Calu3 (cell line): Measurements from ENCODE around the gene CDH18. TPM values are rescaled to one million over a fixed set of nuclear protein-coding genes. Genes with fewer than 3 reads are reported as not detected.

Experiments
- BruUV-seq: library from RNA; stranded (reverse); fragments of 400-500 nt; replicated peaks from 2 replicates; lab custom pipeline; 2021; lab: Mats Ljungman, UMichigan
- CTCF ChIA-PET: fragments of 300-600 bp; sonication (Branson Sonifier 250); formaldehyde crosslinking; loops from one replicate; lab custom pipeline; 2022; ENCODE audit warnings: antibody characterized with exemption; lab: Charles Lee
- DNase-seq: peaks from one replicate; pipeline ENCODE4 v3.0.0; 2022
- H3K27ac Mint-ChIP-seq: one replicate; pipeline ENCODE4 v1.8.0; 2022; ENCODE audit warnings: mixed read lengths; ENCODE audit not compliant: unreplicated experiment
- H3K27me3 Mint-ChIP-seq: one replicate; pipeline ENCODE4 v1.8.0; 2022; ENCODE audit warnings: mixed read lengths; ENCODE audit not compliant: unreplicated experiment
- H3K36me3 Mint-ChIP-seq: one replicate; pipeline ENCODE4 v1.8.0; 2022; ENCODE audit warnings: mild to moderate bottlenecking, moderate library complexity, mixed read lengths; ENCODE audit not compliant: insufficient read depth, unreplicated experiment
- H3K4me1 Mint-ChIP-seq: one replicate; pipeline ENCODE4 v1.8.0; 2022; ENCODE audit warnings: mild to moderate bottlenecking, low read depth, mixed read lengths; ENCODE audit not compliant: unreplicated experiment
- H3K4me3 Mint-ChIP-seq: one replicate; pipeline ENCODE4 v1.8.0; 2022; ENCODE audit warnings: mild to moderate bottlenecking, low read depth, moderate library complexity, mixed read lengths; ENCODE audit not compliant: unreplicated experiment
- H3K9me3 Mint-ChIP-seq: one replicate; pipeline ENCODE4 v1.8.0; 2022; ENCODE audit warnings: low read depth, mixed read lengths; ENCODE audit not compliant: unreplicated experiment
- intact Hi-C: fragments of 100-400 bp; cut with micrococcal nuclease; formaldehyde crosslinking; loops from one replicate; pipeline ENCODE4 v1.10.0; 2022; ENCODE audit not compliant: unreplicated experiment
- total RNA-seq: library from RNA; stranded (reverse); gene quantifications from 2 replicates; pipeline ENCODE4 v1.2.3, GENCODE V29; 2022
- TF ChIP-seq, protein P1 (sequence below): fragments of 200-600 bp; IDR thresholded peaks from one replicate; pipeline ENCODE4 v1.8.0; 2022; ENCODE audit warnings: antibody characterized with exemption; ENCODE audit not compliant: unreplicated experiment

The CDH18 gene
- total RNA-seq, 1 experiment from 2014 or later = not detected

DNA sequence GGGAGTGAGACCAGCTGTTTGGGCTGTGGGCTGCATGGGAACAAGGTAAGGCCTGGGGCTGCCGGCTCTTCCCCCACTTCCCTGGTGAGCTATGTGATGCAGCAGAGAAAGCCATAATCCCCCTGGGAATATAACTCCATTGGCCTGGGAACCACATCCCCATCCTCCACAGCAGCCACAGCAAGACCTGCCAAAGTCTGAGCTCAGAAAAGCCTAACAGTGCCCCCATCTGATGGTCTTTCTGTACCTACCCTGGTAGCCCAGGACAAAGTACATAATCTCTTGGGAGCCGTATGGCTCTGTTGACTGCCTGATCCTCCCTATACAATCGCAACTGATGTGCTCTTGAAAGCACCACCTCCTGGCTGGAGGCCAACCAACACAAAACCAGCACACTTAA, 432.6 kb downstream of the CDH18 start:
- Mint-ChIP-seq H3K27me3 (no peaks in the 10 kb centered on the region), H3K27ac (no peak overlapping the region), H3K36me3 (no peaks in the 10 kb centered on the region), H3K4me1 (no peaks in the 10 kb centered on the region), H3K9me3 (no peaks in the 10 kb centered on the region), H3K4me3 (no peak overlapping the region)
- BruUV-seq = no TSS peak
- CTCF ChIA-PET = no interaction called here
- intact Hi-C loops = no loop called here
- DNase-seq = no peak
- TF ChIP-seq, protein P1, sequence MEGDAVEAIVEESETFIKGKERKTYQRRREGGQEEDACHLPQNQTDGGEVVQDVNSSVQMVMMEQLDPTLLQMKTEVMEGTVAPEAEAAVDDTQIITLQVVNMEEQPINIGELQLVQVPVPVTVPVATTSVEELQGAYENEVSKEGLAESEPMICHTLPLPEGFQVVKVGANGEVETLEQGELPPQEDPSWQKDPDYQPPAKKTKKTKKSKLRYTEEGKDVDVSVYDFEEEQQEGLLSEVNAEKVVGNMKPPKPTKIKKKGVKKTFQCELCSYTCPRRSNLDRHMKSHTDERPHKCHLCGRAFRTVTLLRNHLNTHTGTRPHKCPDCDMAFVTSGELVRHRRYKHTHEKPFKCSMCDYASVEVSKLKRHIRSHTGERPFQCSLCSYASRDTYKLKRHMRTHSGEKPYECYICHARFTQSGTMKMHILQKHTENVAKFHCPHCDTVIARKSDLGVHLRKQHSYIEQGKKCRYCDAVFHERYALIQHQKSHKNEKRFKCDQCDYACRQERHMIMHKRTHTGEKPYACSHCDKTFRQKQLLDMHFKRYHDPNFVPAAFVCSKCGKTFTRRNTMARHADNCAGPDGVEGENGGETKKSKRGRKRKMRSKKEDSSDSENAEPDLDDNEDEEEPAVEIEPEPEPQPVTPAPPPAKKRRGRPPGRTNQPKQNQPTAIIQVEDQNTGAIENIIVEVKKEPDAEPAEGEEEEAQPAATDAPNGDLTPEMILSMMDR = no peak

DNA sequence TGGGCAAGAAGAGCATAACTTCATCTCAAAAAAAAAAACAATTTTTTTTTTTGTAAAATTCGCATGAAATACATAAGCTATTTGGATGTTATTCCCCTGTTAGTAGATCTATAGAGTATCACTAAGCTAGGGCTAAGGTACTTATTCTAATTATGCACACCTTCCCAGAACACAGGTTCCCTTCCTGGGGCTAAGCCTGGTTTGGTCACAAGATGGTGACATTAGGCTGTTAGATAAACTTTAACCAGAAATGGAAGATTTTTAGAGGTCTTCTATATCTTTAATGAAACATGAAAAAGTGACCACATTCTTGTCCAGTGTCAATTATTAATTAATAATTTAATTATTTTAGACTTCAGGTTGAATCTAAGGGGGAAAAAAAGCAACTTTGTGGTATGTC, 433.5 kb downstream of the CDH18 start:
- H3K4me3 Mint-ChIP-seq = no peak overlapping the region
- BruUV-seq = no TSS peak
- TF ChIP-seq, protein P1 = no peak
- no peak for DNase-seq
- CTCF ChIA-PET = no interaction called here
- intact Hi-C loops = no loop called here
- no peaks in the 10 kb centered on the region for H3K4me1 Mint-ChIP-seq
- H3K9me3 Mint-ChIP-seq = peaks cover 4% of the 10 kb centered on the region
- no peaks in the 10 kb centered on the region for H3K36me3 Mint-ChIP-seq
- no peaks in the 10 kb centered on the region for H3K27me3 Mint-ChIP-seq
- no peak overlapping the region for H3K27ac Mint-ChIP-seq

DNA sequence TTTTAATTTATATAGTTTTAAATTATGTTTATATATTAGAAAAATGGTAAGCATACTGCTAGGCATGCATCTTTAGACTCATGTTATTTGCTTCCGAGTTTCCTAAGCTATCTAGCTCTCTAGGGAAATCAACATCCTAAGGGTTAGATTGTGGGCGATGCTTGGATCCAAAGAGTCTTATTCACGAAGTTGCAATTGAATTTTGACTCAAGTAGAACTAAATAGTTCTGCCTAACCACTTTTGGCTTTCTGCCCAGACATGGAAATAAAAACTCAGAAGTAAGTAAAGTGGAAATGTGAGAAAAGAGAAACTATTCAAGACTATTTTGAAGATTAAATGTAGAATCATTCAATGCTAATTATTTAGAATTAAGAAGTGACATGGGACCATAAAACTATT, 440.4 kb downstream of the CDH18 start:
- Mint-ChIP-seq H3K36me3 (peaks cover 5% of the 10 kb centered on the region), H3K4me3 (no peak overlapping the region), H3K4me1 (peaks cover 16% of the 10 kb centered on the region), H3K9me3 (peaks cover 6% of the 10 kb centered on the region), H3K27me3 (no peaks in the 10 kb centered on the region), H3K27ac (no peak overlapping the region)
- BruUV-seq = no TSS peak
- no peak for DNase-seq
- CTCF ChIA-PET = no interaction called here
- TF ChIP-seq, protein P1 = no peak
- intact Hi-C loops = no loop called here

DNA sequence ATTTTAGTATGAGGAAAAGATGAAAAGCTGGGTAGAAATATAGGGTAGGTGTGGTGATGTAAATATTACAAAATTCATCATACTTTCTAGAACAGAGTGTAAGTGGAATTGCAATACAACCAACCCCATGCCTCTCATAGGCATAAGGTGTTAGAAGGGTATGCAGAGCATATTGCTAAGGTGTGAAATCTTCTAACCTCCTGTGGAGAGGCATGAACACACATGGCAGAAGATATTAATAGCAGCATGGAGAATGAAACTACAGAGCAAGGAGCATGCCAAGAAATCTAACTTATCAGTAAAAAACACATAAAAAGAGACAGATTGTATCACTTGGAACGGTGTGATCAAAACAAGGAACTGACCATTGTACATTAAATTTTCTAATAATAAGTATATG, 441.5 kb downstream of the CDH18 start:
- no peaks in the 10 kb centered on the region for H3K27me3 Mint-ChIP-seq
- no TSS peak for BruUV-seq
- no peak for DNase-seq
- H3K9me3 Mint-ChIP-seq = peaks cover 6% of the 10 kb centered on the region
- intact Hi-C loops = no loop called here
- H3K36me3 Mint-ChIP-seq = peaks cover 5% of the 10 kb centered on the region
- no peak overlapping the region for H3K4me3 Mint-ChIP-seq
- peaks cover 16% of the 10 kb centered on the region for H3K4me1 Mint-ChIP-seq
- no peak overlapping the region for H3K27ac Mint-ChIP-seq
- CTCF ChIA-PET = no interaction called here
- TF ChIP-seq, protein P1 = no peak
